GM12878 (cell line): Measurements from ENCODE around the gene METTL9. TPM values are rescaled to one million over a fixed set of nuclear protein-coding genes. Genes with fewer than 3 reads are reported as not detected.

Experiments used
- ASH2L ChIP-seq: fragments of 300-600, 200-600 bp; sonication (generic); IDR thresholded peaks from 2 replicates; pipeline ENCODE4 v1.6.1; 2017; ENCODE audit warnings: low read depth, mild to moderate bottlenecking, borderline replicate concordance
- BCL11A ChIP-seq: IDR thresholded peaks from 2 replicates; pipeline ENCODE4 v1.6.1; 2011; ENCODE audit warnings: low read depth, low read length
- CEBPB ChIP-seq, 2 experiments: fragments of 150-350 bp in 1 of 2; IDR thresholded peaks; 2 replicates each; pipeline ENCODE4 v1.6.1; 2012 to 2014; ENCODE audit warnings: low read depth in 2 of 2, low read length in 2 of 2, borderline replicate concordance in 1 of 2, inconsistent platforms in 1 of 2
- E4F1 ChIP-seq: fragments of 450-650 bp; IDR thresholded peaks from 2 replicates; pipeline ENCODE4 v1.6.1; 2018; ENCODE audit warnings: borderline replicate concordance, mild to moderate bottlenecking; ENCODE audit not compliant: partially characterized antibody
- FOS ChIP-seq: IDR thresholded peaks from 3 replicates; pipeline ENCODE4 v1.6.1; 2011; ENCODE audit warnings: borderline replicate concordance; ENCODE audit not compliant: insufficient read length; ENCODE audit errors: extremely low read depth
- FOXK2 ChIP-seq: fragments of 450-650 bp; IDR thresholded peaks from 2 replicates; pipeline ENCODE4 v1.6.1; 2017; ENCODE audit warnings: mild to moderate bottlenecking, moderate library complexity
- FOXM1 ChIP-seq: IDR thresholded peaks from 2 replicates; pipeline ENCODE4 v1.6.1; 2012; ENCODE audit warnings: low read depth, mild to moderate bottlenecking, inconsistent platforms, low read length, moderate library complexity
- HDAC2 ChIP-seq: fragments of 200-600 bp; sonication (generic); IDR thresholded peaks from 2 replicates; pipeline ENCODE4 v1.6.1; 2017
- MYB ChIP-seq: fragments of 150-350 bp; IDR thresholded peaks from 2 replicates; pipeline ENCODE4 v1.6.1; 2014; ENCODE audit warnings: mild to moderate bottlenecking, low read depth, low read length, borderline replicate concordance
- POLR2AphosphoS2 ChIP-seq: IDR thresholded peaks from 2 replicates; pipeline ENCODE4 v1.6.1; 2011; ENCODE audit warnings: low read depth, mild to moderate bottlenecking, low read length, improper control_type of control experiment, moderate library complexity
- RCOR1 ChIP-seq: conservative IDR thresholded peaks from 2 replicates; pipeline ENCODE4 v1.6.1; 2012; ENCODE audit warnings: low read depth, low read length, improper control_type of control experiment
- SMAD5 ChIP-seq: IDR thresholded peaks from 2 replicates; pipeline ENCODE4 v1.6.1; 2016; ENCODE audit warnings: antibody characterized with exemption, low read depth
- SREBF2 ChIP-seq: IDR thresholded peaks from 2 replicates; pipeline ENCODE4 v1.6.1; 2012; ENCODE audit warnings: mild to moderate bottlenecking, low read length
- TAF1 ChIP-seq: IDR thresholded peaks from 2 replicates; pipeline ENCODE4 v1.6.1; 2011; ENCODE audit warnings: mild to moderate bottlenecking, low read depth, low read length, borderline replicate concordance
- TCF12 ChIP-seq: IDR thresholded peaks from 2 replicates; pipeline ENCODE4 v1.6.1; 2011; ENCODE audit warnings: low read depth, mild to moderate bottlenecking, low read length
- USF1 ChIP-seq: IDR thresholded peaks from 2 replicates; pipeline ENCODE4 v1.6.1; 2011; ENCODE audit warnings: borderline replicate concordance, low read depth, mild to moderate bottlenecking, moderate library complexity, mixed read lengths, low read length; ENCODE audit not compliant: insufficient read depth; ENCODE audit errors: extremely low read length
- ZNF384 ChIP-seq: IDR thresholded peaks from 2 replicates; pipeline ENCODE4 v1.6.1; 2012; ENCODE audit warnings: low read depth, mild to moderate bottlenecking, low read length, improper control_type of control experiment, borderline replicate concordance
- polyA plus RNA-seq, 11 experiments: library from polyadenylated mRNA; depleted of rRNA in 4 of 11; unstranded in 6 of 11; stranded (reverse) in 5 of 11; fragments of >200 nt; fragmentation: Nextera tagmentation in 4 of 11; fragmentation: Illumina TruSeq in 1 of 11; extraction: Ambion mirVana in 4 of 11; extraction: Trizol in 1 of 11; gene quantifications; 1 replicate in 1 of 11; 2 replicates in 10 of 11; pipeline versions ENCODE4 v1.2.1 to v1.2.3, GENCODE V29; 2011 to 2016; ENCODE audit warnings: inconsistent platforms in 2 of 11, missing spikeins in 2 of 11, low read depth in 1 of 11
- total RNA-seq, 4 experiments: library from RNA; depleted of rRNA in 3 of 4; stranded (reverse); fragments of >200 nt in 3 of 4; fragmentation: Illumina TruSeq in 1 of 4; extraction: Trizol in 1 of 4; gene quantifications; 2 replicates each; pipeline versions ENCODE4 v1.2.1 to v1.2.3, GENCODE V29; 2013 to 2021
- TF ChIP-seq, protein P1 (sequence below): IDR thresholded peaks from 2 replicates; pipeline ENCODE4 v1.6.1; 2011; ENCODE audit warnings: low read depth, mild to moderate bottlenecking, low read length, moderate library complexity, borderline replicate concordance; ENCODE audit errors: extremely low read depth
- TF ChIP-seq, protein P2 (sequence below): IDR thresholded peaks from 2 replicates; pipeline ENCODE4 v1.6.1; 2012; ENCODE audit warnings: low read length, inconsistent platforms
- TF ChIP-seq, protein P3 (sequence below): IDR thresholded peaks from 2 replicates; pipeline ENCODE4 v1.6.1; 2012; ENCODE audit warnings: low read depth, low read length, improper control_type of control experiment

Gene METTL9
- total and polyA plus RNA-seq, 10 of the 15 experiments (the other 5 are each of a cell fraction or from before 2014, with no cell fraction given): 19.4 to 119 (median 101) TPM

- TF ChIP-seq E4F1 (peak; percentile 30), TCF12 (peak; percentile 88), RCOR1 (0 out of 2 replicates have a peak, but pooled peaks have one; percentile 58), FOXK2 (peak; percentile 45; the same call in 1 of the 2 replicates), ASH2L (peak; percentile 61; the same call in 1 of the 2 replicates), FOS (no peak), HDAC2 (no peak), SMAD5 (peak; percentile 92), FOXM1 (no peak), SREBF2 (peak; percentile 48; the same call in 1 of the 2 replicates), USF1 (peak; percentile 20), POLR2AphosphoS2 (peak; percentile 86; the same call in 1 of the 2 replicates), TAF1 (peak; percentile 94), MYB (no peak), ZNF384 (peak; percentile 41; the same call in 1 of the 2 replicates), BCL11A (no peak), CEBPB (IDR thresholded peaks at IDR 0.05; ENCODE audit: borderline replicate concordance in 1 of 2, low read depth in 2 of 2, low read length in 2 of 2) (peak in 1 of 2 experiments; percentile 4; a peak in 1 of 4 replicates)
- TF ChIP-seq, protein P1, sequence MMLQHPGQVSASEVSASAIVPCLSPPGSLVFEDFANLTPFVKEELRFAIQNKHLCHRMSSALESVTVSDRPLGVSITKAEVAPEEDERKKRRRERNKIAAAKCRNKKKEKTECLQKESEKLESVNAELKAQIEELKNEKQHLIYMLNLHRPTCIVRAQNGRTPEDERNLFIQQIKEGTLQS: no peak
- TF ChIP-seq, protein P2, sequence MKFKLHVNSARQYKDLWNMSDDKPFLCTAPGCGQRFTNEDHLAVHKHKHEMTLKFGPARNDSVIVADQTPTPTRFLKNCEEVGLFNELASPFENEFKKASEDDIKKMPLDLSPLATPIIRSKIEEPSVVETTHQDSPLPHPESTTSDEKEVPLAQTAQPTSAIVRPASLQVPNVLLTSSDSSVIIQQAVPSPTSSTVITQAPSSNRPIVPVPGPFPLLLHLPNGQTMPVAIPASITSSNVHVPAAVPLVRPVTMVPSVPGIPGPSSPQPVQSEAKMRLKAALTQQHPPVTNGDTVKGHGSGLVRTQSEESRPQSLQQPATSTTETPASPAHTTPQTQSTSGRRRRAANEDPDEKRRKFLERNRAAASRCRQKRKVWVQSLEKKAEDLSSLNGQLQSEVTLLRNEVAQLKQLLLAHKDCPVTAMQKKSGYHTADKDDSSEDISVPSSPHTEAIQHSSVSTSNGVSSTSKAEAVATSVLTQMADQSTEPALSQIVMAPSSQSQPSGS: no peak
- TF ChIP-seq, protein P3, sequence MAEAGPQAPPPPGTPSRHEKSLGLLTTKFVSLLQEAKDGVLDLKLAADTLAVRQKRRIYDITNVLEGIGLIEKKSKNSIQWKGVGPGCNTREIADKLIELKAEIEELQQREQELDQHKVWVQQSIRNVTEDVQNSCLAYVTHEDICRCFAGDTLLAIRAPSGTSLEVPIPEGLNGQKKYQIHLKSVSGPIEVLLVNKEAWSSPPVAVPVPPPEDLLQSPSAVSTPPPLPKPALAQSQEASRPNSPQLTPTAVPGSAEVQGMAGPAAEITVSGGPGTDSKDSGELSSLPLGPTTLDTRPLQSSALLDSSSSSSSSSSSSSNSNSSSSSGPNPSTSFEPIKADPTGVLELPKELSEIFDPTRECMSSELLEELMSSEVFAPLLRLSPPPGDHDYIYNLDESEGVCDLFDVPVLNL: peak; percentile 48; the same call in 1 of the 2 replicates
These were observed at the start of gene METTL9 (continued) for GRCh38 chr16:21599122-21600030.
